C4-2B (cell line): ENCODE measurements around the gene RPS6KA1.

Experiments used
- CTCF ChIP-seq: fragments of 450-650 bp; conservative IDR thresholded peaks from 2 replicates; pipeline ENCODE4 v1.5.1; 2017; ENCODE audit warnings: mild to moderate bottlenecking
- ZFX ChIP-seq: fragments of 450-650 bp; IDR thresholded peaks from 2 replicates; pipeline ENCODE4 v1.6.1; 2017

- TF ChIP-seq CTCF (no peak), ZFX (no peak)
These were observed at the start of gene RPS6KA1 for GRCh38 chr1:26529655-26530409.
